NCI-H2196 treated with DMSO at 0.1 percent for 48 hours (cell line): ENCODE results near the gene SERPINB3.
"Not testable (repeated sequence)": the region's sequence is repeated elsewhere in the genome, so short reads cannot be mapped to it uniquely, and the experiment has no call there.

Source experiments
- DNase-seq: peaks from one replicate; lab custom pipeline; 2025; ENCODE audit not compliant: unreplicated experiment; lab: John Stamatoyannopoulos, UW

Gene SERPINB3

GRCh38 chr18:63661750-63662149 is at the start of gene SERPINB3:
Gene SERPINB3 (minus strand): TSS chr18:63661893. CDS start chr18:63661216, 677 bp downstream.
- DNase-seq: not testable (repeated sequence)

- DNase-seq: no peak
Observed at GRCh38 chr18:63708650-63709049, 47.0 kb upstream of the SERPINB3 start.

- no peak for DNase-seq
Observed at GRCh38 chr18:63707816-63708215, 46.1 kb upstream of the SERPINB3 start.

GRCh38 chr18:63705401-63705800 is 43.7 kb upstream of the SERPINB3 start:
- no peak for DNase-seq

GRCh38 chr18:63702660-63703059 is 41.0 kb upstream of the SERPINB3 start, which contains the start of gene SERPINB11:
Gene SERPINB11 (plus strand): TSS chr18:63702960. CDS start chr18:63710194, 7,234 bp downstream.
- DNase-seq: no peak

- DNase-seq: no peak
Observed at GRCh38 chr18:63701952-63702351, 40.3 kb upstream of the SERPINB3 start.

GRCh38 chr18:63700501-63700900 is 38.8 kb upstream of the SERPINB3 start:
- DNase-seq: no peak

- no peak for DNase-seq
Observed at GRCh38 chr18:63697097-63697660, 35.5 kb upstream of the SERPINB3 start.

- no peak for DNase-seq
Observed at GRCh38 chr18:63689064-63689463, 27.4 kb upstream of the SERPINB3 start.

- no peak for DNase-seq
Observed at GRCh38 chr18:63686871-63687270, 25.2 kb upstream of the SERPINB3 start.

- no peak for DNase-seq
Observed at GRCh38 chr18:63684718-63685117, 23.0 kb upstream of the SERPINB3 start.

GRCh38 chr18:63683890-63684289 is 22.2 kb upstream of the SERPINB3 start:
- no peak for DNase-seq

GRCh38 chr18:63683152-63683551 is 21.5 kb upstream of the SERPINB3 start:
- DNase-seq: no peak

GRCh38 chr18:63681449-63682340 is 20.0 kb upstream of the SERPINB3 start:
- DNase-seq: peak; percentile 73

GRCh38 chr18:63679820-63680606 is 18.3 kb upstream of the SERPINB3 start:
- no peak for DNase-seq

- no peak for DNase-seq
Observed at GRCh38 chr18:63677500-63678225, 16.0 kb upstream of the SERPINB3 start.

GRCh38 chr18:63676526-63677323 is 15.0 kb upstream of the SERPINB3 start:
- DNase-seq: no peak

- no peak for DNase-seq
Observed at GRCh38 chr18:63664571-63664970, 2.9 kb upstream of the SERPINB3 start.

- DNase-seq: not testable (repeated sequence)
Observed at GRCh38 chr18:63658920-63659319, 2.8 kb downstream of the SERPINB3 start.

GRCh38 chr18:63650271-63650670 is 11.4 kb downstream of the SERPINB3 start:
- DNase-seq: not testable (repeated sequence)
